ENCODE measurements around the gene PIP5K1B. TPM values are rescaled to one million over a fixed set of nuclear protein-coding genes. Genes with fewer than 3 reads are reported as not detected.

PIP5K1B gene
- total and polyA plus RNA-seq, 2 donors (not counting 1 experiment from before 2014, with no cell fraction given) = 11.8 to 24.1 TPM

GRCh38 chr9:68755051-68755450 is 50.0 kb downstream of the PIP5K1B start:
- WGBS (ENCODE audit: insufficient coverage) = no CpG with 5 or more reads among the region's 1 CpG
- intact Hi-C loops (cut with micrococcal nuclease) = no loop called here
- ATAC-seq (ENCODE audit: low read depth) = no peak
- Histone ChIP-seq H3K9ac (ENCODE audit: low read length) (no peak overlapping the region), H3K4me3 (ENCODE audit: control extremely low read depth in 1 of 5, extremely low read depth in 1 of 5, insufficient read depth in 1 of 5, low read depth in 2 of 5, low read length in 4 of 5) (no peak overlapping the region), H3K4me1 (ENCODE audit: control insufficient read depth in 2 of 2, insufficient read depth in 2 of 2, low read length in 2 of 2) (no peaks in the 10 kb centered on the region), H3K27ac (ENCODE audit: low read length in 2 of 2) (no peak overlapping the region), H2AFZ (ENCODE audit: insufficient read depth, low read depth, low read length, poor library complexity, severe bottlenecking) (no peak overlapping the region), H3K27me3 (replicated peaks in 1 of 4; ENCODE audit: control extremely low read depth in 1 of 4, control insufficient read depth in 3 of 4, insufficient read depth in 4 of 4, low read length in 3 of 4) (no peaks in the 10 kb centered on the region), H3K4me2 (replicated peaks; ENCODE audit: low read depth, low read length, poor library complexity, severe bottlenecking) (no peak overlapping the region), H3K9me3 (ENCODE audit: control extremely low read depth in 1 of 3, control insufficient read depth in 2 of 3, insufficient read depth in 1 of 3, low read length in 2 of 3) (peaks cover 0 to 8% (median 2%) of the 10 kb centered on the region in 3 donors), H3K79me2 (ENCODE audit: control insufficient read depth, insufficient read depth, low read length) (peaks cover 59% of the 10 kb centered on the region), H3K36me3 (replicated peaks in 1 of 2; ENCODE audit: control extremely low read depth in 1 of 2, control insufficient read depth in 1 of 2, extremely low read depth in 1 of 2, insufficient read depth in 2 of 2, low read length in 1 of 2) (peaks cover 0 to 4% of the 10 kb centered on the region in 2 experiments), H4K20me1 (ENCODE audit: control insufficient read depth, insufficient read depth, low read length, poor library complexity, severe bottlenecking) (peaks cover 29% of the 10 kb centered on the region)
- no peak overlapping the region for H3K4me3 Mint-ChIP-seq
- H3K4me1 Mint-ChIP-seq = peaks cover 15% of the 10 kb centered on the region
- DNase-seq = no peak
- H3K27ac Mint-ChIP-seq = no peak overlapping the region
- H3K27me3 Mint-ChIP-seq = no peaks in the 10 kb centered on the region
- TF ChIP-seq CTCF (IDR thresholded peaks at IDR 0.05) (no peak), EZH2 (IDR thresholded peaks at IDR 0.05; ENCODE audit: borderline replicate concordance, insufficient read depth, low read depth, low read length, poor library complexity, severe bottlenecking) (no peak)
- ChIA-PET POLR2A (no interaction called here), CTCF (no interaction called here)
- H3K9me3 Mint-ChIP-seq (ENCODE audit: insufficient read depth) = no peaks in the 10 kb centered on the region

- no peak overlapping the region for H3K4me3 Mint-ChIP-seq
- Histone ChIP-seq H3K4me2 (replicated peaks; ENCODE audit: low read depth, low read length, poor library complexity, severe bottlenecking) (no peak overlapping the region), H3K4me3 (ENCODE audit: control extremely low read depth in 1 of 5, extremely low read depth in 1 of 5, insufficient read depth in 1 of 5, low read depth in 2 of 5, low read length in 4 of 5) (no peak overlapping the region), H3K9me3 (ENCODE audit: control extremely low read depth in 1 of 3, control insufficient read depth in 2 of 3, insufficient read depth in 1 of 3, low read length in 2 of 3) (peaks cover 0 to 8% (median 2%) of the 10 kb centered on the region in 3 donors), H3K27ac (ENCODE audit: low read length in 2 of 2) (no peak overlapping the region), H2AFZ (ENCODE audit: insufficient read depth, low read depth, low read length, poor library complexity, severe bottlenecking) (no peak overlapping the region), H3K79me2 (ENCODE audit: control insufficient read depth, insufficient read depth, low read length) (peaks cover 66% of the 10 kb centered on the region), H3K9ac (ENCODE audit: low read length) (no peak overlapping the region), H4K20me1 (ENCODE audit: control insufficient read depth, insufficient read depth, low read length, poor library complexity, severe bottlenecking) (peaks cover 27% of the 10 kb centered on the region), H3K27me3 (replicated peaks in 1 of 4; ENCODE audit: control extremely low read depth in 1 of 4, control insufficient read depth in 3 of 4, insufficient read depth in 4 of 4, low read length in 3 of 4) (no peaks in the 10 kb centered on the region), H3K36me3 (replicated peaks in 1 of 2; ENCODE audit: control extremely low read depth in 1 of 2, control insufficient read depth in 1 of 2, extremely low read depth in 1 of 2, insufficient read depth in 2 of 2, low read length in 1 of 2) (peaks cover 0 to 4% of the 10 kb centered on the region in 2 experiments), H3K4me1 (ENCODE audit: control insufficient read depth in 2 of 2, insufficient read depth in 2 of 2, low read length in 2 of 2) (no peaks in the 10 kb centered on the region)
- WGBS (ENCODE audit: insufficient coverage) = no CpG with 5 or more reads among the region's 4 CpGs
- no peaks in the 10 kb centered on the region for H3K9me3 Mint-ChIP-seq (ENCODE audit: insufficient read depth)
- no peak for TF ChIP-seq EZH2 (IDR thresholded peaks at IDR 0.05; ENCODE audit: borderline replicate concordance, insufficient read depth, low read depth, low read length, poor library complexity, severe bottlenecking)
- no peak for TF ChIP-seq CTCF (IDR thresholded peaks at IDR 0.05)
- H3K27me3 Mint-ChIP-seq = no peaks in the 10 kb centered on the region
- intact Hi-C loops (cut with micrococcal nuclease) = no loop called here
- no peak for ATAC-seq (ENCODE audit: low read depth)
- CTCF ChIA-PET = no interaction called here
- peaks cover 11% of the 10 kb centered on the region for H3K4me1 Mint-ChIP-seq
- no peak overlapping the region for H3K27ac Mint-ChIP-seq
- no peak for DNase-seq
- POLR2A ChIA-PET = no interaction called here
Measured at GRCh38 chr9:68755752-68756151, 50.7 kb downstream of the PIP5K1B start.

Measured in B cell (primary cell).